Skin epidermis (tissue), 12 donors: ENCODE results near the gene C16orf90.

Experiments used
- H3K27ac ChIP-seq, 21 experiments: fragments of 200-600 bp; sonication (generic) in 11 of 21; one replicate each; pipeline ENCODE4 v1.5.0; 2020; ENCODE audit warnings: mild to moderate bottlenecking in 3 of 21, inconsistent platforms in 2 of 21, moderate library complexity in 2 of 21
- H3K4me3 ChIP-seq, 7 experiments: fragments of 200-600 bp; sonication (generic) in 2 of 7; one replicate each; pipeline ENCODE4 v1.5.0; 2020; ENCODE audit warnings: inconsistent platforms in 2 of 7, mild to moderate bottlenecking in 2 of 7, moderate library complexity in 1 of 7

C16orf90 gene

DNA sequence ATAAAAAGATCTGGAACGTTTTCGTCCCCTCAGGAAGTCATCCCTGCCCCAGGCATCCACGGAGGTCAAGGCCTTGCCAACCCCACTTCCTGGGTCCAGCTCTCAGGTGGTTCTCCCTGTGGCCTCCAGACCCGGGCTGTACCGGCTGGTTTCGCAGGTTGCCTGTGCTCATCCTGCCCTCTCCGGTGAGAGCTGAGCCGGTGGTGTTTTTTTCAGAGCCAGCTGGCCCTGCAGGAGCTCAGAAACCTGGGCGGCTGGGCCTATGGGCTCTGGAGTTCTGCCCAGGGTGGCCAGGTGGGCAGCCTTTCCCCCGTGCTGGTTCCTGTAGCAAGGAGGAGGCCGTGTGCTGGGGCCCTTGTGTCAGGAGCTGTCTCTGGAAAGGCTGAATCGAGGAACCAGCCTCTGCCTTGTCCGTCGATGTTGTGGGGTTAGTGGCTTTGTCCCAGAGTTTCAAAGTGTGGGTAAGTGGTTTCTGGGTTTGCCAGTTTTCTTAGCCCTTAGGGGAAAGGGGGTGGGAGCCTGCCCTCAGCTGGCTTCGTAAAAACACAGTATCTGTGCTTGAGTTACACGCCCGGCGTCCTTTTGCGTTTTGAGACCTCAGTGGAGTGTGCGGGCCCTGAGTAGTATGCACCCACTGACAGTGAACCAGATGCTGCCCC lies 23.6 kb downstream of the C16orf90 start:
- Histone ChIP-seq H3K4me3 (no peak overlapping the region), H3K27ac (no peak overlapping the region)

DNA sequence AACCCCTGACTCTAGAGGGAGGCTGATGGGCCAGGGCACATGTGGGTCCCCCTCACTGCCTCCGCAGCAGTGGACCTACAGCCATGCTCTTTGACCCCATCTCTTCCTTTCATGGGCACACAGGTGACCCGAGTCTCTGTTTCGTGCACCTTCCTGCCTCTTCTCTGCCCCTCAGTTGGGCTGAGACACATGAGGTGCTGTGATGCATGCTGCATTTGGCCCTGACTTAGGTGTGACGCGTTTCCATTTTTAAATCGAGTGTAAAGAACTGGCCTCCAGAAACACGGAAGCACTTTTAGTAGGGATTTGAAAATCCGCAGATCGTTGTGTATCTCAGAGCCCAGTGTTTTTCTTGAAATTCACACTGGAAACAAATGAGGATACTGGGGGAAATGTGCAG lies 24.6 kb downstream of the C16orf90 start:
- no peak overlapping the region for H3K27ac ChIP-seq
- no peak overlapping the region for H3K4me3 ChIP-seq

DNA sequence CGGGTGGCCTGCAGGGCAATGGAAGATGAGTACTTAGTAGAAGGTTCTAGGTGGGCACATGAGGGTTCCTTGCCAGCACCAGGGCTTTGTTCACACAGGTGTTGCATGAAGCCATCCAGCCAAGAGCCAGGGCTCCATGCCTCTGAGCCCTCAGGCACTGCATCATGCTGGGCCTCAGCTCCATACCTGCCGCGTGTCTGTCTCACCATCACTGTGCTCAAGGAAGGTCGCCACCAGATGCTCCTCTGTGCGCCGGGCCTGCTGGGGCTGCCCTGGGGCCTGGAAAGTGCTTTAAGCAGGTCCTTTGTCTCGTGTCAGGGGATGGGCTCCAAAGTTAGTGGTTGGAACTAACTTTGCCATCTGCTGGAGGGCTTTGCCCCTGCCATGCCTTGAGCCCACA lies 25.6 kb downstream of the C16orf90 start:
- no peak overlapping the region for H3K27ac ChIP-seq
- H3K4me3 ChIP-seq = no peak overlapping the region

DNA sequence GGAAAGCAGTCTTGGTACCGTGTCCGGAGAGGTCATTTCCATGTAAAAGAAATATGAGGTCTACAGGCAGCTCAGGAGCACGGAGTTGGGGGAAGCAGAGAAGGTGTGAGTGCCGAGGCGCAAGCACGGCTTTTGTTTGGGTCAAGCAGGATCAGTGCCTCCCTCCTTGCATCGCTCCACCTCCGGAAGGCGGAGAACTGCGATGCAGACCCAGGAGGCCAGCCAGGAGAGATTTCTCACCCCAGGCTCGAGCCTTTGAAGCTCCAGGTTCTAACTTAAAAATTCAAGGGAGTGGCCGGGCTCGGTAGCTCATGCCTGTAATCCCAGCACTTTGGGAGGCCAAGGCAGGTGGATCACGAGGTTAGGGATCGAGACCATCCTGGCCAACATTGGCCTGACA lies 26.8 kb downstream of the C16orf90 start:
- H3K4me3 ChIP-seq = no peak overlapping the region

DNA sequence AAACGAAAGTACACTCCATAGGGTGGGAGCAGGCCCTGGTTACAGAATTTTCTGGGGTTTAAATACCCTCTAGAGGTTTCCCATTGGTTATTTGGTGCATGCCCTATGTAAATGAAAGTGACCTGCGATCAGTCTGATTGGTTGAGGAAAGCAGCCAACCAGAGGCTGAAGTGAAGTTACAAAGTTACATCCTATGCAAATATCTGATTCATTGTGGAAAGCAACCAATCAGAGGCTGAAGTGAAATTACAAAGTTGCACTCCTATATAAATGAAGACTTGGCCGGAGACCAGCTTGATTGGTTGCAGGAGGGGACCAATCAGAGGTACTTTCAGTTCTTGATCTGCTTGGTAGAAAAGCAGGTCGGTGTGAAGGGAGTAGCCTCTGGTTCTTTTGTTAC lies 27.4 kb downstream of the C16orf90 start:
- Histone ChIP-seq H3K27ac (no peak overlapping the region), H3K4me3 (no peak overlapping the region)

More for the DNA sequence above, 26.8 kb downstream of the C16orf90 start:
- no peak overlapping the region for H3K27ac ChIP-seq

DNA sequence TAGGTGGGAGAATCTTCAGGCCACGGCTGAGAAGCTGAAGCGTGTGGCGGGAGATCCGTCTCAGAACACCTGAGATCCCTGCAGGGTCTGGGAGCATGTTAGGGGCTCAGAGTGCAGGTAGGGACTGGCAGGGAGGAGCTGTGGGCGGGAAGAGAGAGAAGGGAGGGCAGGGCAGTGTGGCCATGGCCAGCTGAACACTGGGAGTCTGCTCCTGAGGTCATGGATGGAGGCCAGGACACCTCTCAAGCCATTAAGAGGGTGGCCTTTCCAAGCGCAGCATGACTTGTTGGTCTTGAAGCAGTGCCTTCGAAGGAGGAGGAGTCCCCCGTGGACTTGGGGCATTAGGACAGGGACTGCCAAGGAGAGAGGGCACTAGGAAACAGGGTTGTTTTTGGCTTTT lies 28.1 kb downstream of the C16orf90 start:
- Histone ChIP-seq H3K4me3 (no peak overlapping the region), H3K27ac (no peak overlapping the region)

DNA sequence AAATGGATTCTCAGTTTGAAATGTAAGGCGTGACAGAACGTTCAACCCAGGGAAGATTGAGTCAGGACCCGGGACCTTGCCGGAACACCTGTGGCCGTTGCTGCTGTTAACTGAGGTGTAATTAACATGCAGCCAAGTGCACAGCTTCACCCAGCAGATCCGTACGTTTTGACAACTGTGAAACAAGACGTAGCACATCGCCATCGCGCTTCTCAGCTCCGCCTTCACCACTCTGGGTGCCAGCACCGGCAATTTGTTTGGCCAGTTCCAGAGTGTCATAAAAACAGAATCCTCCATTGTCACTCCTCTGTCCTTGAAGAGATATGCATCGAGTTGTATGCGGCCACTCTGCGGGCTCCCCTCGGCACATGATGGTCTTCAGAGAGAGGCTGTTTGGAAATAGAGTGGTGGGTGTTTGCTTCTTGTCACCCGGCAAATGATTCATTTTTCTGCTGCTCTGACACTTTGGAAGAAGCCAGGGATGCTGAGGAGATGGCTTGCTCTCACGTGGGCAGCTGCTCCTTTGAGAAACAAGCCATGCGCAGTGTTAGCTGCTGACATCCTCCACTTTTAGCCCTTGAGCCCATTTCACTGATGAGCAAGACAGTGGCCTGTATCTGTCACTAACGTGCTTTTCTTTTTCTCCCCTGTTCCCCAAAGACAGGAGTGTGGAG lies 29.2 kb downstream of the C16orf90 start:
- Histone ChIP-seq H3K4me3 (no peak overlapping the region), H3K27ac (no peak overlapping the region)

DNA sequence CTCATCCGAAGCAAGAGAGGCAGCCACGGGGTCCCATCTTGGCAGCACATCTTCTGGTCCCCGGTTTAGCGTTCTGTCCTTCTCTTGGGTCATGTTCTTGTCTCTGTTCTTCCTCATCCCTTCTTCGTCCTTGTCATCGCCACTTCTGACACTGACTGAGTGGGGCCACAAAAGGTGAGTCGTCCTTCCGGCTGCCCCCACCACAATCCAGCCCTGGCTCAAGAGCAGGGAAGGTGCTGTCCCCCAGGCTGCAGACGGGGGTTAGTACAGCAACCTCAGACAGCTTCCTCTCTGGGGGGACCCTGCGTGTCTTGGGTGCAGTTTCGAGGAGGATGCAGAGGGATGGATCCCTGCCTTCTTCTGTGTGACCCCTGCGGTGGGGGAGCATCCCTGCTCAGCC lies 30.0 kb downstream of the C16orf90 start:
- H3K4me3 ChIP-seq = no peak overlapping the region

DNA sequence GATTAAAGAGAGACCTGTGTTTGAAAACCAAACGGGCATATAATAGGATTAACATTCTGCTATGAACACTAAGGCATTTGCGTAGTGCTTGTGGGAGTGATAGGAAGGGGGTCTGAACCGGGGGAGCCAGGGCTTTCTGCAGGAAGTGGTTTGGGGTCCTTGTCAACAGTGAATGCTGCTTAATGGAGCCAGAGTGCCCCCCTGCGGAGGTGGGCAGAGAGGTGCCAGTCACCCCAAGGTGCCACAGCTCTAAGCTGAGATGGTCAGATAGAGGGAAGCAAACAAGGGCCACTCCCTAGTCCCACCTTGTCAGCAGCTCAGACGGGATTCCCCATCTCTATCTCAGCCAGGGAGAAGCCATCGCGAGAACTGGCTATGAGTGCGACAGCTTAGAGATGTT lies 34.1 kb downstream of the C16orf90 start:
- H3K4me3 ChIP-seq = no peak overlapping the region

More for the DNA sequence above, 30.0 kb downstream of the C16orf90 start:
- no peak overlapping the region for H3K27ac ChIP-seq

DNA sequence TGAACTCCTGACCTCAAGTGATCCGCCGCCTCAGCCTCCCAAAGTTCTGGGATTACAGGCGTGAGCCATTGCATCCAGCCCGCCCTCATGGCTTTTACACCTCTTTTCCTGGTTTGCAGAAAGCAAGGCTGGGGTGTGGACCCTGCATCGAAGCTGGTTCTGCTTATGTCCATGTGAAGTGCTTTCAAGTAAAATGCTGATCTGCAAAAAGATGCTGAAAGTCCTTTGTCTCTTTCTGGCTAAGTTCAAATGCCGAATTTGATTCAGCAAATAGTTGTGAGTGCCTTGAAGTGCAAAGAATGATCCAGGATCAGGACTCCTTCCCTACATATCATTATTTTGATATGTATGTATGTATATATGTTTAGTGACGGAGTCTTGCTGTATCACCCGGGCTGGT lies 34.7 kb downstream of the C16orf90 start:
- Histone ChIP-seq H3K4me3 (no peak overlapping the region), H3K27ac (no peak overlapping the region)

More for the DNA sequence above, 34.1 kb downstream of the C16orf90 start:
- H3K27ac ChIP-seq = peak overlapping the region in 1 of 21 experiments; percentile 4

DNA sequence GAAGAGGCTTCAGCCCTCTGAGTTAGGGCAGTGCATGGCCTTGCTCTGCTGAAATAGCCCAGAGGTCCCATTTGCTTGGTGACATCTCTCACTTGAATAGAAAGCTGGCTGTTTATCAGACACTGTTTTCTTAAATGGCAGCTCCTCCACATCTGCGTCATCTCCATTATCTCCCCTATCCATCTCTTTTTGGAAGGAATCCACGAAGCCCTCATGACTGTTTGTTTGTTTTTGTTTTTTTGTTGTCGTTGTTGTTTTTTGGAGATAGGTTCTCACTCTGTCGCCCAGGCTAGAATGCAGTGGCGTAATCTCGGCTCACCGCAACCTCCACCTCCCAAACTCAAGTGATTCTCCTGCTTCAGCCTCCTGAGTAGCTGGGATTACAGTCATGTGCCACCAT lies 35.2 kb downstream of the C16orf90 start:
- Histone ChIP-seq H3K4me3 (no peak overlapping the region), H3K27ac (no peak overlapping the region)

DNA sequence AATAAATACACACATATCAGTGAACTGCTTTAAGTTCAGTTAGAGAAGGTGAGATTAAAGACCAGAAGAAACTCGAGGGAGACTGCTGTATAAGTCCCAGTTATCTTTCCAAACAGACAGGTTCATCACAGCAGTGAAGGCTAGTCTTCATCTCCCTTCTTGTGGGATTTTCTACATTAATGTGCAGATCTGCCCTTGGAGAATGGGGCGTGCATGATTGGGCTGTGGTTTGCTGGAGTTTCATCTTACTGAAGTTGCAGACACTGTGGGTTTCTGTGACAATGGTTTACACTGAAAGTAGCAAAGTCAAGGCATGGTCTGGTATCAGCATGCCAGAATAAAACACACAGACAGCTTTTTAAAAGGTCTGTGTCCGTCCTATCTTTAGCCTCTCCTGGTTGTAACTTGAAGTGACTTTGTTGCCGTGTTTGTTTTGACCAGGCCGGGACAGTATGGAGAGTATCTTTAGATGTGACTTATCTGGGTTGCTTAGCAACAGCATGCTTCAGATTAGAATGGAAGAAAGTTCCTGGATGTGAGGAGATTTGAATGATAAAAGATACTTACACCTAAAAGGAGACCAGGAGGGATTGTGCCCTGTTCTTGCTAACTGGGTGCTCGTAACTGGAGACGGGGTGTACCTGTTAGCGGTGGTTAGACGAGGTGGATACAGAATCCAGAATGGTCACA lies 35.7 kb downstream of the C16orf90 start:
- H3K27ac ChIP-seq = peak overlapping the region in 11 of 21 experiments; percentile 86 to 99 (median 96)
- peak overlapping the region in 6 of 7 experiments; percentile 49 to 89 (median 76) for H3K4me3 ChIP-seq

DNA sequence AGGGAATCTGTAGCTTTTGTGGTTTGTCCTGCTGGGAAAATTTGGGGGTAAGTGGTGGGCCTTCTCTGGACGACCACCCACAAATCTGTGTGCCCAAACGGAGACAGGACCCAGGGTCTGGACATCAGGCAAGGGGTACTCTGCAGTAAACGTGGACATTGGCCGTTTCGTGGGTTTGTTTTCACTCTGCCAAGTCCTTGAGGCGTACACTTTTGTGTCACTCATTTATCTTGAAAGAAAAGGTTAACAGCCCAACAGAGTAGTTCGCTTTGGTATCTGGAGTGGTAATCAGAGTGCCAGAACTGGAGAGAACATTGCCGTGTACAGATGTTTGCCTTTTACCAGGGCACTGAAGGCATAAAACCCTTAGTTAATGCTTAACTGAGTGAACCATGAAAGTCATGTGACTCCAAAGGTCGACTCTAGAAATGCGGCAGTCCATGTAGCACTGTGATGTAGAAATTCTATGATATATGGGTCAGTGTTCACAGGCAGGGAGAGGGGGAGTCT lies 36.4 kb downstream of the C16orf90 start:
- Histone ChIP-seq H3K4me3 (peak overlapping the region; percentile 49 to 89 (median 74)), H3K27ac (peak overlapping the region in 20 of 21 experiments; percentile 77 to 99 (median 96))

DNA sequence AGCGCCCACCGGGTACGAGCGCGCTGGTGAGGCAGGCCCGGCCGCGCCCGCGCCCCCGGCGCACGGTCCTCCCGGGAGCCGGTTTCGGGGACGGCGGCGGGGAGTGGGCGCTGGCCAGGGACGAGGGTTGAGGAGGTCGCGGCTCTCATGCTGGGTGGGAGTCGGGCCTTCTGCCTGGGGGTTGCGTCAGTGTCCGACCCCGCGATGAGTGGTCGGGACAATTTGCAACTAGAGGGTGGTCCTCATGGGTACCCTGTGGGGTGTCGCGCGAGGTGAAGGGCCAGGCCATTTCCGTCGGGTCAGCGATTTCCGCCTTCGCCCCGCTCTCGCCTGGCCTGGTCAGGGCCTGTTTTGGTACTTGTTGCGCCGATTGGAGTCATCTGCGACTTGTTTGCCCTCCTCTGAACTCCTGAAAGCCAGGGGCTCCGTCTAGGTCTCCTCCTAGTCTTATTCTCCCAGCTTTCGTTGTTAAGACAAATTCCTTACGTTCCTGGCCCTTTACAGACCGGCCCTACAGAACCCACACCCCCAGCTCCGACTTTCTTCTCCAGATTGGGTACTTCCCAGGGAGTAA lies 36.9 kb downstream of the C16orf90 start:
- peak overlapping the region; percentile 49 to 89 (median 74) for H3K4me3 ChIP-seq

DNA sequence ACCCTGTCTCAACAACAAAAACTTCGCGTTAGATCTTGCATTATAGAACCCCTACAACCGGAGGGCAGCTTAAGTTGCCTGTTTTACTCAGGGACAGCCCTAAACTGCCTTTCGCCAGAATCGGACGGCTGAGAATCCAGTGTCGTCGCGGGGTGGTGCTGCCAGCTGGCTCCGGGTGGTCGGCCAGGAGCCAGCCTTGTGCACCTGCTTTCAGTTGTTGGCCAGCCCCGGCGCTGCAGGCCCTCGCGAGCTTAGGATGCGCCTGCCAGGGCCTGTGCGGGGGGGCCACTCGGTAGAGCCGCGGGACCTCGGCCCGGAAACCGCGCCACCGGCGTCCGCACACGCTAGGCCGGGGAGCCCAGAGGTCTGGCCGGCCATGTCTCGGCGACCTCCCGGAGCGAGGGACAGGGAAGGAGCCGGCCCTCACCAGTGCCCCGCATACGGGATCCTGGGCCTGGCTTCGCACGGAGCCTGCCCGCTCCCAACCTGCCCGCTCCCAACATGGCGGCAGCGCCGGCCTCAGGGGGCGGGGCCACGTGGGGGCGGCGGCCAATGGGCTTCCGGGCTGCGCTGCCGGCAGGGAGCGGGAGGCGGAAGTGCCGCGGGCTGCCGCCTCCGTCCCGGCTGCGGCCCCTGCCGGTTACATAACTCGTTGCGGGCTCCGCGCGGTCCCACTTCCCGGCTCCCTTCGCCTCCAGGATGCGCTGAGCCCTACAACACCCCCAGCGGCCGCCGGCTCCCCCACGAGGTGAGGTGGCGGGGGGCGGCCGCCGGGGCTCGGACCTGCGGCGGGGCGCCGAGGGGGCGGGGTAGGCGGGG lies 37.6 kb downstream of the C16orf90 start:
- Histone ChIP-seq H3K27ac (peak overlapping the region; percentile 77 to 99 (median 96)), H3K4me3 (peak overlapping the region; percentile 49 to 89 (median 74))

More for the DNA sequence above, 36.9 kb downstream of the C16orf90 start:
- H3K27ac ChIP-seq = peak overlapping the region; percentile 77 to 99 (median 96)

DNA sequence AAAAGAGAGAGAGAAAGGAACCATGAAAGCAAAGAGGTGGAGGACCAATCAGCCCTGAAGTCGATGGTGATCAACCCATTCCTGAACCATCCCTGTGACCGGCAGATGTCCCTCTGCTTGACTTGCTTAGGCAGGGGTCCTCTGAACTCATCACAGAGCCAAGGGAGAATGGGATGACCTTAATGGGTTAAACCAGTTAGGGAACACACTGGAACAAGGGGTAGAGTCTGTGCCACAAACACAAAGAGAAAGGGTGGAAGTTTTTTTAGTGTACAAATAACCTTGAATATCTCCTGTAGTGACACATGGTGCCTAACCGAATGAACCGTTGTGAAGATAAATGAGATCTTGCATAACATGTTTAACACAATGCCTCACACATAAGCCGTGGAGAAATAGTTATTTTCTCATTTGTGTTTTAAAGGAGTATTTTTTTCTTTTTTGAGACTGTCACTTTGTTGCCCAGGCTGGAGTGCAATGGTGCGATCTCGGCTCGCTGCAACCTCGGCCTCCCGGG lies 40.6 kb downstream of the C16orf90 start:
- Histone ChIP-seq H3K4me3 (no peak overlapping the region), H3K27ac (no peak overlapping the region)

DNA sequence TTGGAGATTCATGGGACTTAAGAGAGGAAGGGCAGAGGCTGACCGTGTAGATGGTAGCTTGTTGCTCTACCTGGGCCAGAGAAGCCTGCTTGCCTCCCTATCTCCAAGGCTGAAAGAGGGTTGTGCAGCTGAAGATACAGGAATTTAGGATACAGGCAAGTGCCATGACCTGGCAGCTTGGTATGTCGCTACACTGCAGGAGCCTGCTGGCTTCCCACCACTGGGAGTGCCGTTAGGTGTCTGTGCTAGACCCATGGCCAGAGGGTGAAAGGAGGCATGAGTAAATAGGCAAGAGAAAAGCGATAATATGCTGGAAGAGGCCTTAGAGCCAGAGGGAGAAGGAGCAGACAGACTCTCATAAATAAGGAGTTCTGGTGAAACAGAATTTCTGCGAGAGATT lies 41.2 kb downstream of the C16orf90 start:
- Histone ChIP-seq H3K4me3 (no peak overlapping the region), H3K27ac (no peak overlapping the region)

DNA sequence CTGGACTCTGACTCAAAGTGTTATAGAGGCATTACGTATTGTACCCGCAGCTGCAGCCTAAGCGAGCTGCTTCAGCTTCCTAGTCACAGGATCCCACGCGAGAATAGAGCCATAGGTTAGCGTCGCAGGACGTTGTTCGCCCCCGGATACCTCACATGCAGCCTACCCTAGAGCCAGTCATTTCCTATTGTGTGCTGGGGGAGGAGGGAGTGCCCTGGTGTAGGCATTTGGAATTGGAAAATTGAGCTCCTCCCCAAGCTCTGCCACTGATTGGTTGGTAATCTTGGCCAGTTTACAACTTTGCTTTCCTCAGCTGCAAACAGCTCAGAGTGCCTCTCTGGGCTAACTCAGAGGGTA lies 51.3 kb downstream of the C16orf90 start:
- peak overlapping the region; percentile 48 to 60 (median 56) for H3K4me3 ChIP-seq
- peak overlapping the region in 19 of 21 experiments; percentile 36 to 86 (median 74) for H3K27ac ChIP-seq
